ENCODE data around the gene OSBPL3. TPM values are rescaled to one million over a fixed set of nuclear protein-coding genes. Genes with fewer than 3 reads are reported as not detected.

Gene OSBPL3
- total RNA-seq, 4 donors from 2014 or later, result 8.9 to 22.6 (median 13.7) TPM

DNA sequence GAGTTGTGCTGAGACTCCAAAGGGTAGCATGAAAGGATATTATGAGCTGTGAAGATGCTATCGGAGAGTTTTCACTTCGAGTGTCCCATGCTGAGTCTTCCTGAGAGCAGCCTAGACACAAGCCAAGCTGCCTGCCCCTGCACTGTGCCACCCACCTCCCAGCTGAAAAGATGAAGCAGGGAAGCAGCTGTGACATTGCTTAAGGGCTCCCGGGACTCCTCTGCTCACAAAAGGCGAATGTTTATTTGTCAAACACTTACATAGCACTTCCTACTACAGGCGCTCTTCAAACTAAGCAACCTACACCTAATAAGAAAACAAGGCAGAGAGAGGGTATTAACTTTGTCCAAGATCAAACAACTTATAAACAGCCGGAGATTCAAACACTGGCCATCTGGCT lies 95.6 kb downstream of the OSBPL3 start:
- H3K4me1 ChIP-seq, result peaks cover 0 to 6% (median 0%) of the 10 kb centered on the region in 3 donors
- H3K27me3 ChIP-seq, result no peaks in the 10 kb centered on the region
- DNase-seq, result no peak
- TF ChIP-seq POLR2A (IDR thresholded peaks at IDR 0.05), result no peak
- TF ChIP-seq, protein P1, sequence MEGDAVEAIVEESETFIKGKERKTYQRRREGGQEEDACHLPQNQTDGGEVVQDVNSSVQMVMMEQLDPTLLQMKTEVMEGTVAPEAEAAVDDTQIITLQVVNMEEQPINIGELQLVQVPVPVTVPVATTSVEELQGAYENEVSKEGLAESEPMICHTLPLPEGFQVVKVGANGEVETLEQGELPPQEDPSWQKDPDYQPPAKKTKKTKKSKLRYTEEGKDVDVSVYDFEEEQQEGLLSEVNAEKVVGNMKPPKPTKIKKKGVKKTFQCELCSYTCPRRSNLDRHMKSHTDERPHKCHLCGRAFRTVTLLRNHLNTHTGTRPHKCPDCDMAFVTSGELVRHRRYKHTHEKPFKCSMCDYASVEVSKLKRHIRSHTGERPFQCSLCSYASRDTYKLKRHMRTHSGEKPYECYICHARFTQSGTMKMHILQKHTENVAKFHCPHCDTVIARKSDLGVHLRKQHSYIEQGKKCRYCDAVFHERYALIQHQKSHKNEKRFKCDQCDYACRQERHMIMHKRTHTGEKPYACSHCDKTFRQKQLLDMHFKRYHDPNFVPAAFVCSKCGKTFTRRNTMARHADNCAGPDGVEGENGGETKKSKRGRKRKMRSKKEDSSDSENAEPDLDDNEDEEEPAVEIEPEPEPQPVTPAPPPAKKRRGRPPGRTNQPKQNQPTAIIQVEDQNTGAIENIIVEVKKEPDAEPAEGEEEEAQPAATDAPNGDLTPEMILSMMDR (IDR thresholded peaks at IDR 0.05), result no peak
- H3K4me3 ChIP-seq, result no peak overlapping the region
- peaks cover 0 to under 1% (median 0%) of the 10 kb centered on the region in 3 donors for H3K36me3 ChIP-seq
- H3K9me3 ChIP-seq, result no peaks in the 10 kb centered on the region
- intact Hi-C loops (cut with DNase I), result no loop called here
- no peak overlapping the region for H3K27ac ChIP-seq
- WGBS, 2 donors, result 71 to 73% methylated on average over 6 of the region's 6 CpGs

DNA sequence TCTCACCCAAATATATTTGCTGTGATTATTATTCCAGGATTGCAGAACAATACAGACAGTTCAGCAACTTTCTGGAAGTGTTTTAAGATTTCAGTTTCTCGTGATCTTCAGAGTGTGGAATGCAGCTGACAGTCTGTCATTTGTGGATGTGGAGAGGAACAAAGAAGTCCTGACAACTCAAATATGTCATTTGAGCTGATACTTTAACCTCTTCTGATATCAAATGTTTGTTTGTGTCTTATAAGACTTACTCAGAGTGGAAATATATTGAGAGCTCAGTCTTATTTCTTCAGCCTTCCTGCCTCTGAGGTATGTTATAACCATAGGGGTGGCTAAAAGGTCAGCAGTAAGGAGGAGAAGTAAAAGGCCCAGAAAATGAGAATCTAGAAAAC lies 96.4 kb downstream of the OSBPL3 start:
- peaks cover 0 to 6% (median 0%) of the 10 kb centered on the region in 3 donors for H3K4me1 ChIP-seq
- no peak overlapping the region for H3K27ac ChIP-seq
- H3K9me3 ChIP-seq, result no peaks in the 10 kb centered on the region
- H3K4me3 ChIP-seq, result no peak overlapping the region
- intact Hi-C loops (cut with DNase I), result no loop called here
- H3K27me3 ChIP-seq, result no peaks in the 10 kb centered on the region
- H3K36me3 ChIP-seq, result no peaks in the 10 kb centered on the region
- TF ChIP-seq, protein P1 (IDR thresholded peaks at IDR 0.05), result no peak
- TF ChIP-seq POLR2A (IDR thresholded peaks at IDR 0.05), result no peak
- no peak for DNase-seq
- 72 to 83% methylated on average over 1 of the region's 1 CpG for WGBS, 2 donors

DNA sequence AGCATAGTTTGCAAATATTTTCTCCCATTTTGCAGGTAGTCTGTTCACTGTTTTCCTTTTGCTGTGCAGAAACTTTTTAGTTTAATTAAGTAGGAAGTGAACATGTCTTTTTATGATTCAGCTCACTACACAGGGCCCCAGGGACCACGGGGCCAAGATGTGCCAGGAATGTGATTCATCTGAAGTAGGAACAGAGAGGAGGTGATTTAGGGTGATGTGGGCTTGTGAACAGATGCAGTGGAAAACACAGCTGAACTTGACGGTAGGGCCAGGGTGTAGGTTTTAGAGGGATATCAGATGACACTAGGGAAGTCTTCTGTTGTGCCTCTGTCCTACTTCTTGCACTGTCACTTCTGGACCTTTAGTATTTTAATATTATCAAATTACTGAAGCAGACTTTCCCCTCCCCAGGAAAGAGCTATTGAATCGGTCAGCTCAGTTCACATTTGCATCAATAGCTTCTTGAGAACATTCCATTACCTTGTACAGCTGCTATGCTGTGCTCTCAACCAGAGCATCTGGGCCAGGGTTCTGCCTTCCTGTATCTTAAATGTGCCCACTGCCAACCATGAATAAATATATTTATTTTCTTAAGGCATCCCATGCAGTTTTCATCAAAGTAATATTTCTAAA lies 96.9 kb downstream of the OSBPL3 start:
- DNase-seq, result no peak
- Histone ChIP-seq H3K4me3 (no peak overlapping the region), H3K27ac (no peak overlapping the region), H3K9me3 (no peaks in the 10 kb centered on the region), H3K27me3 (no peaks in the 10 kb centered on the region), H3K4me1 (peaks cover 0 to 6% (median 0%) of the 10 kb centered on the region in 3 donors), H3K36me3 (no peaks in the 10 kb centered on the region)
- 33 to 41% methylated on average over 3 of the region's 3 CpGs for WGBS, 2 donors
- intact Hi-C loops (cut with DNase I), result no loop called here
- TF ChIP-seq, protein P1 (IDR thresholded peaks at IDR 0.05), result no peak
- no peak for TF ChIP-seq POLR2A (IDR thresholded peaks at IDR 0.05)

DNA sequence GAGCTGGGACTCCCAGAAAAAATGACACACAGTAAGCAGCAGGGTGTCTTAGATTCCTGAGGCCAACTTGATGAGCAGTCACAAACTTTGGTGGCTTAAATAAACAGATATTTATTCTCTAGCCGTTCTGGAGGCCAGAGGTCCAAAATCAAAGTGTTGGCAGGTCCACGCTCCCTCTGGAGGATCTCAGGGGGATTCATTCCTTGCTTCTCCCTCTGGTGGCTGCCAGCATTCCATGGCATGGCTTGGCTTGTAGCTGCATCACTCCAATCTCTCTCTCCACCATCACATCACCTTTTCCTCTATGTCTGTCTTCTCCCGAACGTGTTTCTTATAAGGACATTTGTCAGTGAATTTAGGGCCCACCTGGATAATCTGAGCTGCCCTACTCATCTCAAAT lies 98.4 kb downstream of the OSBPL3 start:
- Histone ChIP-seq H3K27ac (no peak overlapping the region), H3K36me3 (no peaks in the 10 kb centered on the region), H3K27me3 (no peaks in the 10 kb centered on the region), H3K4me1 (peaks cover 0 to 6% (median 0%) of the 10 kb centered on the region in 3 donors), H3K4me3 (no peak overlapping the region), H3K9me3 (no peaks in the 10 kb centered on the region)
- intact Hi-C loops (cut with DNase I), result no loop called here
- 84 to 90% methylated on average over 4 of the region's 4 CpGs for WGBS, 2 donors
- no peak for DNase-seq
- TF ChIP-seq POLR2A (IDR thresholded peaks at IDR 0.05), result no peak
- TF ChIP-seq, protein P1 (IDR thresholded peaks at IDR 0.05), result no peak

DNA sequence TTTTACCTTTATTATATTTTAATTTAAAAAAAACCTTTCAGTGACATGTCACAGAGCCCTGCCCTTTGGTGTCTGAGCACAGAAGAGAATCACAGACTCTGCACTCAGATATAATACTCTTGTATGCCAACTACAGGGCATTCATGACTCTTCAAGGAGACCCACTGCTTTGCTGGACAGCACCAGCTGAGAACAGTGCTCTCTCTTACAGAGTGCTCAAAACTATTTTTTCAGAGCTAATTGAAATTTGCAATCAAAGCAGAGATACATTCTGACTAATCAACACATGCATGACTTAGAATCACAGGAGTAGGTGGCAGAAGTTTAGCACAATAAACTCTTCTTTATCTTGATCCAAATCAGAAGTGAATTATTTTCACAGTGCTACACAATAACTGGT lies 99.1 kb downstream of the OSBPL3 start:
- Histone ChIP-seq H3K27ac (no peak overlapping the region), H3K27me3 (no peaks in the 10 kb centered on the region), H3K4me3 (no peak overlapping the region), H3K9me3 (no peaks in the 10 kb centered on the region), H3K4me1 (peaks cover 0 to 6% (median 0%) of the 10 kb centered on the region in 3 donors), H3K36me3 (no peaks in the 10 kb centered on the region)
- TF ChIP-seq, protein P1 (IDR thresholded peaks at IDR 0.05), result no peak
- TF ChIP-seq POLR2A (IDR thresholded peaks at IDR 0.05), result no peak
- no peak for DNase-seq
- intact Hi-C loops (cut with DNase I), result no loop called here

Data from esophagus squamous epithelium (tissue), 5 donors.